Kidney (tissue), 14 donors: Measurements from ENCODE around the gene RAD51B. TPM values are rescaled to one million over a fixed set of nuclear protein-coding genes. Genes with fewer than 3 reads are reported as not detected.

Experiments used
- DNase-seq, 5 donors: peaks; one replicate each; pipeline ENCODE4 v3.0.0-alpha.2; 2013 to 2020
- FAIRE-seq: peaks from 2 replicates; lab custom pipeline; 2012; peaks lifted over from hg19 to GRCh38; lab: Jason Lieb, UNC
- H3K27ac ChIP-seq, 2 donors: one replicate each; pipeline ENCODE4 v1.7.0; 2013; ENCODE audit warnings: low read depth in 2 of 2, low read length in 2 of 2, inconsistent platforms in 1 of 2
- H3K27me3 ChIP-seq: one replicate; pipeline ENCODE4 v1.7.1; 2013; ENCODE audit warnings: low read length, inconsistent platforms; ENCODE audit not compliant: control insufficient read depth, insufficient read depth
- H3K36me3 ChIP-seq, 3 donors: one replicate each; pipeline versions ENCODE4 v1.7.0 to v1.7.1; 2013; ENCODE audit warnings: low read length in 3 of 3, control low read depth in 1 of 3, inconsistent platforms in 1 of 3; ENCODE audit not compliant: insufficient read depth in 3 of 3, control insufficient read depth in 2 of 3
- H3K4me1 ChIP-seq, 3 donors: one replicate each; pipeline versions ENCODE4 v1.7.0 to v1.7.1; 2013; ENCODE audit warnings: low read length in 3 of 3, inconsistent platforms in 1 of 3, low read depth in 1 of 3; ENCODE audit not compliant: control insufficient read depth in 2 of 3, insufficient read depth in 2 of 3
- H3K4me3 ChIP-seq, 3 donors: one replicate each; pipeline versions ENCODE4 v1.7.0 to v1.8.1; 2013; ENCODE audit warnings: low read length in 3 of 3, control low read depth in 1 of 3, inconsistent platforms in 1 of 3
- H3K9ac ChIP-seq, 3 donors: one replicate each; pipeline versions ENCODE4 v1.7.0 to v1.7.1; 2013; ENCODE audit warnings: low read length in 3 of 3, control low read depth in 1 of 3, inconsistent platforms in 1 of 3
- H3K9me3 ChIP-seq, 3 donors: one replicate each; pipeline versions ENCODE4 v1.7.0 to v1.7.1; 2013; ENCODE audit warnings: low read length in 3 of 3, control low read depth in 1 of 3, inconsistent platforms in 1 of 3; ENCODE audit not compliant: control insufficient read depth in 2 of 3, insufficient read depth in 1 of 3
- intact Hi-C: fragments of 100-400 bp; cut with DNase I; formaldehyde crosslinking; loops from one replicate; pipeline ENCODE4 v1.11.1; 2022
- polyA plus RNA-seq: library from polyadenylated mRNA; stranded (reverse); fragments of 350-450 nt; fragmentation: Illumina TruSeq; extraction: RNeasy Lipid Tissue Mini Kit (QIAGEN cat#74804); gene quantifications from one replicate; pipeline ENCODE4 v1.2.3, GENCODE V29; 2014; ENCODE audit warnings: low read depth, low replicate concordance; ENCODE audit not compliant: insufficient read depth
- total RNA-seq: library from RNA; stranded (reverse); fragmentation: NEBNext Ultra II Directional; extraction: Animal tissue kit (Norgen Biotek cat#: 25700); gene quantifications from one replicate; pipeline ENCODE4 v1.2.1, GENCODE V29; 2021
- TF ChIP-seq, protein P1 (sequence below): IDR thresholded peaks from 3 replicates; pipeline ENCODE4 v1.5.1; 2012; ENCODE audit warnings: mild to moderate bottlenecking, moderate library complexity, borderline replicate concordance; ENCODE audit not compliant: insufficient read depth; ENCODE audit errors: extremely low read depth
- donor health status: control.
- donor health status: control.
- donor health status: control.
- donor health status: control.
- donor health status: control.
- donor health status: DM: yes; HTN: yes; CAD: no.
- donor health status: Normal renal cell carcinoma (clear cell type).

The RAD51B gene
- total and polyA plus RNA-seq, 2 donors from 2014 or later: 6.9 to 18.0 TPM

DNA sequence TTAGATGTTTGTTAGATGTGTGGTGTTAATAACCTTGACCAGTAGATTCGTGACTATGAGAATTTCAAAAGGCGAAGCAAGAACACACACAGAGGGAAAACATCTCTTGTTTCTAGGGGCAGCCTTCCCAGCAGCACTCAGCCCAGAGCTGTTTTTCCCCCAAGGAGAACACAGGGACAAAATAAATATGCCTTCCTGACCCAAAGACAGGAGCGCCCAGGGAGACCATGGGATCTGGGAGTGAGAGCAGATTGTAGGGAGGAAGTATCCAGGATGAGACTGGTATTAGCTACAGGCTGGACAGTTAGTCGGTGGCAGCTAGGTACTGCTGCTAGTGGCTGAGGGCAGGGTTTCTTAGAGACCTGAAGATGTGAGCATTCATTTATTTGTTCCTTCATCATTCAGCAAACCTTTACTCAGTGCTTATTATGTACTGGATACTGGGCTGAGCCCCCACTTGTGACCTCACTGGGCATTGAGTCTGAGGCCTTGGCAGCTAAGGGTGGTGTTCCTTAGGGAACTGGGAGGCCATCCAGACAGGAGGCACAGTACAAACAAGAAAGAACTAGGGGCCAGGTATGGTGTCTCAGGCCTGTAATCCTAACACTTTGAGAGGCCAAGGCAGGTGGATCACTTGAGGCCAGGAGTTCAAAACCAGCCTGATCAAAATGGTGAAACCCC, 503.5 kb downstream of the RAD51B start:
- H3K4me1 ChIP-seq: peaks cover 0 to 2% (median 2%) of the 10 kb centered on the region in 3 donors
- H3K27me3 ChIP-seq: no peaks in the 10 kb centered on the region
- H3K27ac ChIP-seq: no peak overlapping the region
- H3K9ac ChIP-seq: no peak overlapping the region
- no peaks in the 10 kb centered on the region for H3K36me3 ChIP-seq
- FAIRE-seq (no peak), DNase-seq (no peak)
- no peak overlapping the region for H3K4me3 ChIP-seq
- TF ChIP-seq, protein P1, sequence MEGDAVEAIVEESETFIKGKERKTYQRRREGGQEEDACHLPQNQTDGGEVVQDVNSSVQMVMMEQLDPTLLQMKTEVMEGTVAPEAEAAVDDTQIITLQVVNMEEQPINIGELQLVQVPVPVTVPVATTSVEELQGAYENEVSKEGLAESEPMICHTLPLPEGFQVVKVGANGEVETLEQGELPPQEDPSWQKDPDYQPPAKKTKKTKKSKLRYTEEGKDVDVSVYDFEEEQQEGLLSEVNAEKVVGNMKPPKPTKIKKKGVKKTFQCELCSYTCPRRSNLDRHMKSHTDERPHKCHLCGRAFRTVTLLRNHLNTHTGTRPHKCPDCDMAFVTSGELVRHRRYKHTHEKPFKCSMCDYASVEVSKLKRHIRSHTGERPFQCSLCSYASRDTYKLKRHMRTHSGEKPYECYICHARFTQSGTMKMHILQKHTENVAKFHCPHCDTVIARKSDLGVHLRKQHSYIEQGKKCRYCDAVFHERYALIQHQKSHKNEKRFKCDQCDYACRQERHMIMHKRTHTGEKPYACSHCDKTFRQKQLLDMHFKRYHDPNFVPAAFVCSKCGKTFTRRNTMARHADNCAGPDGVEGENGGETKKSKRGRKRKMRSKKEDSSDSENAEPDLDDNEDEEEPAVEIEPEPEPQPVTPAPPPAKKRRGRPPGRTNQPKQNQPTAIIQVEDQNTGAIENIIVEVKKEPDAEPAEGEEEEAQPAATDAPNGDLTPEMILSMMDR: no peak
- intact Hi-C loops: no loop called here
- H3K9me3 ChIP-seq: no peaks in the 10 kb centered on the region

DNA sequence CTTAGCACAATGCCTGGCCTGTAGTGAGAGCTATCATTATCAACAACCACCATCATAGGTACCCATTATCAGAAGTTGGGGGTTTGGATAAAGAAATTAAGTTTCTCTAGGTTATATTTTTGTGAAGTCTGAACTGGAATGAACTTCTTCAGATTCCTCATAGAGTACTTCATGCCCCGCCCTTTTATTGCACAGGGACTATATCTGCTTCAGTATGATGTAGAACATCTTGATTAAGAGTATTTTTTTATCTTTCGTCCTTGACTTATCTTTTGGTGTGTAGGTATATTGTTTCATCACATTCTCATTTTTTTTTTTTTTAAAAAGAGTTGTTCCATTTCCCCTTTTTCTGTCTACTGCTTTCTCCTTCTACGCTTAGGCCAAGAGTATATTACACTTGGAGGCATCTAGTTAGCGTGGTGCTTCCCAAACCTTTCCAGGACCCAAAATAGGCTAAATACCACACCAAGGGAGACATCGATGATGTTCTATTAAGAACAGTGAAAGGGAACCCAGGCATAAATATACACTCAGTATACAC, 505.8 kb downstream of the RAD51B start:
- no peaks in the 10 kb centered on the region for H3K4me1 ChIP-seq
- TF ChIP-seq, protein P1: no peak
- H3K9ac ChIP-seq: no peak overlapping the region
- FAIRE-seq: no peak
- intact Hi-C loops: no loop called here
- H3K9me3 ChIP-seq: no peaks in the 10 kb centered on the region
- H3K27me3 ChIP-seq: no peaks in the 10 kb centered on the region
- H3K27ac ChIP-seq: no peak overlapping the region
- no peak overlapping the region for H3K4me3 ChIP-seq
- no peak for DNase-seq
- no peaks in the 10 kb centered on the region for H3K36me3 ChIP-seq

DNA sequence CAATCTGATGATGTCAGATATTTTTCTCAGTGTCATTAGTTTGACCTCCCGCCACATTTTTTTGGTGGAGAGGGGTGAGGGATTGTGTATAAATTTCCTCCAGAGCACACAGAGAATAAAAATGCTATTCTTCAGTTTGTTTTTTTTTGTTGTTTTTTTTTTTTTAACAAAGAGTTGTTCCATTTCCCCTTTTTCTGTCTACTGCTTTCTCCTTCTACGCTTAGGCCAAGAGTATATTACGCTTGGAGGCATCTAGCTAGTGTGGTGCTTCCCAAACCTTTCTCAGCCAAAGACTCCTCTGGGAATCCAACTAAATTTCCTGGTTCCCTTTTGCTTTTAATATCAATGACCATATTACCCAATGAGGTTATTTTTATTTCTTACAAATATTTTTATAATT, 507.7 kb downstream of the RAD51B start:
- FAIRE-seq: no peak
- no peak for DNase-seq
- no peaks in the 10 kb centered on the region for H3K9me3 ChIP-seq
- no peak overlapping the region for H3K9ac ChIP-seq
- H3K27ac ChIP-seq: no peak overlapping the region
- intact Hi-C loops: no loop called here
- H3K27me3 ChIP-seq: no peaks in the 10 kb centered on the region
- TF ChIP-seq, protein P1: no peak
- H3K4me1 ChIP-seq: peaks cover 0 to 4% (median 0%) of the 10 kb centered on the region in 3 donors
- no peak overlapping the region for H3K4me3 ChIP-seq
- no peaks in the 10 kb centered on the region for H3K36me3 ChIP-seq
